NCI-H1092 (cell line): ENCODE results near the gene STK38L.
A peak's percentile ranks its signal among the peaks of the same experiment; 100 is the strongest.

Source experiments
- DNase-seq: peaks from one replicate; lab custom pipeline; 2025; lab: John Stamatoyannopoulos, UW

Gene STK38L

DNA sequence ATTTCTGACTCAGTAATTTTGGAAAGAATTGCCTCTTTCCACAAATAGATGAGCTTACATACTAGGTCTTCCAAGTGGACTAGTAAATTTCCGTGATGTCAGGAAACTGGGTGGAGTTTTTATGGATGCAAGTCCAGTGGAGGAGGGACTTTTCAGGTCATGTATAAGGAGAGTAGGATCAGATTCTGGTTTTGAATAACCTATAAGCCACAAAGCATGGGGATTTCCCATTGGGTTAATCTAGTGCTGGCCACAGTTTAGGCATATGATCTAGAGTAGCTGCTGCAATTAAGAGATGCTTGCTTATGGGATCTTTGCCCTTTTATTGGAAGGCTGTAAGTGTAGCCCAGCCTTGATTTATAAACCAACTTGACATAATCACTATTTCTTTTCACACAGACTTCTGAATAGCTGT is 33.8 kb downstream of the STK38L start:
- no peak for DNase-seq

GRCh38 chr12:27279826-27280225 is 35.7 kb downstream of the STK38L start:
- no peak for DNase-seq

- DNase-seq = no peak
Observed at GRCh38 chr12:27280412-27280811, 36.3 kb downstream of the STK38L start.

DNA sequence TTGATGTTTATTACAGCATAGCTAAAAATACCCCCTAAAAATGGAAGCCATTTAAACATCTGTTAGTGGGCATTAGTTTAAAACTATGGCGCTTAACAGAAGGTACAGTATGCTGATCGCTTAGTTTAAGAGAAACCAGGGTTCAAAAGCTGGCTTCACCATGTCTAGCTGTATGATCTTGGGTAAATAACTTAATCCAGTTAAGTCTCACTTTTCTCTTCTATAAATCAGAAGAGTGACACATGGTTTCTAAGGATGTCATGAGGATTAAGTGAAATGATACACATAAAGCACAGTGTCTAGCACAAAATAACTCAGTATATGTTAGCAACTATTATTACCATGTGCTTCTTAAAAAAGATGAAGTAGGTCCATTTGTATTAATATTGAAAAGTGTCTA is 38.7 kb downstream of the STK38L start:
- DNase-seq = no peak

DNA sequence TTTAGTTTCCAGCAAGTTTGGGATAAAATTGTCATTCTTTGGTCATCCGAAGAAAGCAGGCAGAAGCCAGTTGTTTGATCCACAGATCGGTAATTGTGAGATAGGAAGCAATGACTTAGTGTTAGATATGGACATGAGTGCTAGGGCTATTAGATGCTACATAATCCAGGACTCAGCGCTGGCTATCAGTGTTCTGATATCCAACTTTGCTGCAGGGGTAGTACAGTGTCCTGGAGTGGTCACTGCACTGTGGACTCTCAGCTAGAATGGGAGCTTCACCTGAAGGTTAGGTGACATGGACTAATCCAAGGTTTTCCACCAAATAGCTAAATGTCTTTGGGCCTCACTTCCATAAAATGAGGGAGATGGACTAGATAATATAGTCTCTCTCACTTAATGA is 39.9 kb downstream of the STK38L start:
- DNase-seq = no peak

GRCh38 chr12:27284751-27285150 is 40.7 kb downstream of the STK38L start:
- DNase-seq = no peak

DNA sequence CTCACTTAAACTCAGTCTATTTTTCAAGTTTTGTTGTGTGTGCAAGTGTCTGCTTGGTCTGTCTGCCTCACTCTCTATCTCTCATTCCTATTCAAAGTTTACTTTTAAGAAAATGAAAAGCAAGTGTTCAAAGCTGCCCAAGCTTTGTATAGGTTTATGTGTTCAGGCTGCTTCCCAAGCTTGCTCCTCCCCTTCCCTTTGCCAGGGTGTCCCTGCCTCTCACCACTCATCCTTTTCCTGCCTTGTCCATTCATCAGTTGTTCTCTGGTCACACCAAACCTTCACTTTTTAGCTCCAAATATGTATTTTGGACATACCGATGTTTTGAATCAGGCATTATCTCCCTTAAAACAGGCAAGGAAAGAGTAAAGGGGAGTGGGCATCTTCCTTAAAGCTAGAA is 41.3 kb downstream of the STK38L start:
- no peak for DNase-seq

DNA sequence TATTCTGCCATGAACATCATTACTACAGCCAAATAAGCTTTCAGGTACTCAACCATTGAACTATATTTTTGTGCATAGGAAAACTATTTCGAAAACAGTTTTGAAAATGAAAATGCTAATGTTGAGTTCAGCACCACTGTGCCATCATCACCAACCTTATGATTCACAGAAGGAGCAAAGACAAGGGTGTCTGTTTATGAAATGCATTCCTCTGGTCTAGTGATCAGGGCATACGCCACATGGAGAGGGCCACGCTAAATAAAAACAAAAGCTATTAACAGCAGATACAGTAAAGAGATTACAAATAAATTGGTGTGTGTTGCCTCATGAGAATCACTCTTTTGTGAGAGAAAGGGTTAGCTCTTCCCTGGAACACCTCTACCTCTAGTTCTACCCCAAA is 45.3 kb downstream of the STK38L start:
- DNase-seq = no peak

- DNase-seq = no peak
Observed at GRCh38 chr12:27290501-27291168, 46.5 kb downstream of the STK38L start.

- DNase-seq = no peak
Observed at GRCh38 chr12:27291862-27292261, 47.8 kb downstream of the STK38L start.

- DNase-seq = no peak
Observed at GRCh38 chr12:27292718-27293117, 48.6 kb downstream of the STK38L start.

DNA sequence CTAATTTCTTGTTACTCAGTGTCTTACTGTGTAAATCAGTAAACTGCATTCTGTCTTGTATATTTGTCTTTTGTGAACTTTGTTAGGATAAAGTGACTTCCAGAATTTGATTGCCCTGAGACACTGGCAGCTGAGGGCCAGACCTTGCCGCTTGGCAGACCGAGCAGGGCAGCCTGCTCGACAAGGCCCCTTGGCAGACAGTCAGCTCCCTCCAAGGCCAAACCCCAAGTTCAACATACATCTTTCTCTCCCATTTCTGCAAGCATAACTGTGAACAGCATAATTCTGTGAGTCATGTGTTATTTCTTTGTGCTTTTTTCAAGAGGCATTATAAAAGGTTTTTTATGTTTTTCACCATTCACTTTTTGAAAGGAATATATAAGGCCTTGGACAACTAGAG is 49.4 kb downstream of the STK38L start:
- DNase-seq = no peak

DNA sequence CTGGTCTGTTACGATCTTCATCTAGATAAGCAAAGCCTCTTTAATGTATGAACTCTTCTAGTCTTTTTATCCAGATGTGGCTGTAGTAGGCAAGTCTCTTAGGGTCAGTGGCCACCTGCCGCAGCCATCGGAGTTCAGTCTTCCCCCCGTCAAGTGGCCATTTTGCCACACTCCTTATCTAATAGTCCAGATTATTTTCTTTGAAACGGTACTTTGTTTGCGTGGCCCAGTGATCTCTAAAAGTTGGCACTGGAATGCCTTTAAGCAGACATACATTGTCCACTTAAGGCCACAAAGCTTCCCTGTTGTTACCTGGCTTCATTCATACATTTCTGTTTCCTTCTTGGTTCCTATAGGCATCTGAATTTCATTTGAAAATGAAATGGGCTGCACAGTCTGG is 52.6 kb downstream of the STK38L start:
- no peak for DNase-seq

DNA sequence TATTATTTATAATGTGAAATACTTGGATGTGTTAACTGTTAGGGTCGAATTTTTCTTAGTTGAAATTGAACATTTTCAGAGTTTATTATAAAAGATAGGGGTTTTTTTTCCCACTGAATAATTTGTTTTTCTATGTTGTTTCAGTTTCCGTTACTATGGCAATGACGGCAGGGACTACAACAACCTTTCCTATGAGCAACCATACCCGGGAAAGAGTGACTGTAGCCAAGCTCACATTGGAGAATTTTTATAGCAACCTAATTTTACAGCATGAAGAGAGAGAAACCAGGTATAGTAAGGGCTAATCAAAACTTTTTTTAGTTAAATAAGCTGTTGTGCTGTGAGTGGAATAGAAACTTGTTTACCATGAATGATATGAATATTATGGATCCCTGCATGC is 53.5 kb downstream of the STK38L start:
- DNase-seq = no peak

DNA sequence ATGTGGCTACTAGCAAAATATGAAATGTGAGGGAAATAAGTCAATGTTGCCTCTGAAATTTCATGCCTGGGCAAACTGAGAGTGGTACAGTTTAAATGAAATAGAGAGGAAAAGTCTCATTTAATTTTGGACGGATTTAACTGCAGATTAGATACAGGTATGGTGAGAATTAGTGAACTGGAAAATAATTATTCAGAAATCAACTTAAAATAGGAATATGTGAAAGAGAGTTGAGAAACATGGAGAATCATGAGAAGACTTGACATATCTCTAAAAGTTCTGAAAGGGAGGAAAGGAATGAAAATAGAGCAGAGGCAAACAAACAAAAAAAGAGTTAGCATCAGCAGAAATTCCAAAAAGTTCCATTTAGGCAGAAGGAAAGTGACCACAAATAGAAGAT is 55.0 kb downstream of the STK38L start:
- no peak for DNase-seq

- DNase-seq = no peak
Observed at GRCh38 chr12:27300226-27300625, 56.1 kb downstream of the STK38L start.

- no peak for DNase-seq
Observed at GRCh38 chr12:27303139-27304111, 59.3 kb downstream of the STK38L start.

- no peak for DNase-seq
Observed at GRCh38 chr12:27304856-27305255, 60.8 kb downstream of the STK38L start.

- peak; percentile 21 for DNase-seq
Observed at GRCh38 chr12:27305673-27306456, 61.8 kb downstream of the STK38L start.

DNA sequence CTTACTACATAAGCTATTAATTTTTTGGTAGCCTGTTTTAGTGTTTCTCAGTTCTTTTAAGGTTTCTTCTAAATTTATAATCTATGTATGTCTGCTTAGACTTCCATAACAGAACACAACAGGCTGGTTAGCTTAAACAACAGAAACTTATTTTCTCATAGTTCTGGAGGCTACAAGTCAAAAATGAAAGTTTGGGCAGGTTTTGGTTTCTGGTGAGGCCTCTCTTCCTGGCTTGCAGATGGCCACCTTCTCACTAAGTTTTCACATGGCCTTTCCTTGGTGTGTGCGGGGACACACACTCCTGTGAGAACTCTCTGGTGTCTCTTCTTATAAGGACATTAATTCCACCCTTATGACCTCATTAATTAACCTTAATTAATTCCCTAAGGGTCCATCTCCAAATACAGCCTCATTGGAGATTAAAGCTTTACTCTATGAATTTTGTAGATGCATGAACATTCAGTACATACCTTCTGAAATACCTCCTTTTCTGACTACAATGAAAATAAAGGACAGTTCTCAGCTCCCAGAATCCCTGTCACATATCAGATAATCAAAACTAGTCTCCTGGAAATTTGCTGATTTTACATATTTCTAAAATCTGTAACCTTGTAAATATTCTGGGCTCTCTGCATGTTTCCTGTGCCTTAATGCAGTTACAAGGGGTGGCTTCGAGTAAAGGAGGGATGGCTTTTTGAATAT is 65.4 kb downstream of the STK38L start:
- no peak for DNase-seq

GRCh38 chr12:27309995-27310315 is 65.9 kb downstream of the STK38L start:
- DNase-seq = no peak

- DNase-seq = no peak
Observed at GRCh38 chr12:27316947-27317346, 72.9 kb downstream of the STK38L start.
